Vagina (tissue), 2 donors: Measurements from ENCODE around the gene RASAL2. TPM values are rescaled to one million over a fixed set of nuclear protein-coding genes. Genes with fewer than 3 reads are reported as not detected.

ENCODE experiments used
- DNase-seq, 2 donors: peaks; one replicate each; pipeline ENCODE4 v3.0.0-alpha.2; 2017; ENCODE audit errors: extremely low spot score in 2 of 2
- H3K27ac ChIP-seq: fragments of 200-600 bp; sonication (generic); one replicate; pipeline ENCODE4 v1.5.1; 2019
- H3K27me3 ChIP-seq: fragments of 200-600 bp; sonication (generic); one replicate; pipeline ENCODE4 v1.5.1; 2019
- H3K36me3 ChIP-seq, 2 donors: fragments of 200-600 bp; sonication (generic); one replicate each; pipeline ENCODE4 v1.5.1; 2017 to 2019
- H3K4me1 ChIP-seq: fragments of 200-600 bp; sonication (generic); one replicate; pipeline ENCODE4 v1.5.1; 2019
- H3K4me3 ChIP-seq, 2 donors: fragments of 200-600 bp; sonication (generic); 1 replicate in 1 of 2; 2 replicates in 1 of 2; pipeline ENCODE4 v1.5.1; 2016 to 2019
- H3K9me3 ChIP-seq: fragments of 200-600 bp; sonication (generic); one replicate; pipeline ENCODE4 v1.5.1; 2019
- POLR2A ChIP-seq, 2 donors: fragments of 450-650 bp; IDR thresholded peaks; one replicate each; pipeline ENCODE4 v1.6.1; 2017; ENCODE audit warnings: antibody characterized with exemption in 2 of 2, mild to moderate bottlenecking in 2 of 2, moderate library complexity in 2 of 2
- POLR2AphosphoS5 ChIP-seq, 2 donors: sonication (generic); formaldehyde crosslinking; IDR thresholded peaks; one replicate each; pipeline ENCODE4 v1.9.0; 2017; ENCODE audit warnings: antibody characterized with exemption in 2 of 2, mild to moderate bottlenecking in 2 of 2, low read depth in 1 of 2; ENCODE audit not compliant: insufficient read depth in 1 of 2
- intact Hi-C: fragments of 100-400 bp; cut with DNase I; formaldehyde crosslinking; loops from one replicate; pipeline ENCODE4 v1.15.1; 2023
- total RNA-seq: library from RNA; depleted of rRNA; stranded (reverse); fragments of >200 nt; gene quantifications from one replicate; pipeline ENCODE4 v1.2.3, GENCODE V29; 2016
- TF ChIP-seq, protein P1 (sequence below), 3 experiments: fragments of 450-650 bp in 2 of 3; fragments of 200-600 bp in 1 of 3; sonication (generic) in 1 of 3; IDR thresholded peaks; one replicate each; pipeline ENCODE4 v1.5.1; 2017 to 2019; ENCODE audit warnings: antibody characterized with exemption in 3 of 3, mild to moderate bottlenecking in 2 of 3, moderate library complexity in 2 of 3

The RASAL2 gene
- total RNA-seq, 1 donor from 2014 or later = 25.5 TPM

DNA sequence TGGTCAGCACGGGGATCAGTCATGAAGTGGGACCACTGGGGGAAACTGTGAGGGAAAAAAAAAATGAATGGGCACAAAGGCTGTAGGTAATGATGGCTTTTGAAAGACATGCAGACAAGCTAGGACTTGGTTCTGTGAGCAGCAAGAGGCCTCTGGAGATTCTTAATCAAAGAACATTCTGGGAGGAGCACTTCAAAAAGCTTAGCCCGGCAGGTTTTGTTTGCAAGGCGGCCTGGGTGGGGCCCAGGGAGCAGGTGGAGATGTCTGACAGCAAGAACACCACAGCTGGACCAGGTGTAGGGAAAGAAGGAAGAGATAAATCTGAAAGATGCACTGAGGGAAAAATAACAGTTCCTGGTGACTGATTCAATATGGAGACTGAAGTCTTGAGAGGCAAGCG, 425.0 kb downstream of the RASAL2 start:
- Histone ChIP-seq H3K4me1 (no peaks in the 10 kb centered on the region), H3K36me3 (no peaks in the 10 kb centered on the region), H3K4me3 (no peak overlapping the region), H3K27me3 (no peaks in the 10 kb centered on the region), H3K27ac (no peak overlapping the region), H3K9me3 (no peaks in the 10 kb centered on the region)
- no peak for DNase-seq
- TF ChIP-seq, protein P1, sequence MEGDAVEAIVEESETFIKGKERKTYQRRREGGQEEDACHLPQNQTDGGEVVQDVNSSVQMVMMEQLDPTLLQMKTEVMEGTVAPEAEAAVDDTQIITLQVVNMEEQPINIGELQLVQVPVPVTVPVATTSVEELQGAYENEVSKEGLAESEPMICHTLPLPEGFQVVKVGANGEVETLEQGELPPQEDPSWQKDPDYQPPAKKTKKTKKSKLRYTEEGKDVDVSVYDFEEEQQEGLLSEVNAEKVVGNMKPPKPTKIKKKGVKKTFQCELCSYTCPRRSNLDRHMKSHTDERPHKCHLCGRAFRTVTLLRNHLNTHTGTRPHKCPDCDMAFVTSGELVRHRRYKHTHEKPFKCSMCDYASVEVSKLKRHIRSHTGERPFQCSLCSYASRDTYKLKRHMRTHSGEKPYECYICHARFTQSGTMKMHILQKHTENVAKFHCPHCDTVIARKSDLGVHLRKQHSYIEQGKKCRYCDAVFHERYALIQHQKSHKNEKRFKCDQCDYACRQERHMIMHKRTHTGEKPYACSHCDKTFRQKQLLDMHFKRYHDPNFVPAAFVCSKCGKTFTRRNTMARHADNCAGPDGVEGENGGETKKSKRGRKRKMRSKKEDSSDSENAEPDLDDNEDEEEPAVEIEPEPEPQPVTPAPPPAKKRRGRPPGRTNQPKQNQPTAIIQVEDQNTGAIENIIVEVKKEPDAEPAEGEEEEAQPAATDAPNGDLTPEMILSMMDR (IDR thresholded peaks at IDR 0.05) = no peak
- no peak for TF ChIP-seq POLR2AphosphoS5 (IDR thresholded peaks at IDR 0.05; ENCODE audit: insufficient read depth in 1 of 2, low read depth in 1 of 2)
- no peak for TF ChIP-seq POLR2A (IDR thresholded peaks at IDR 0.05)
- intact Hi-C loops = loop anchor here (10.0 kb wide), 1 partner anchor 504 kb away; no protein-coding TSS in a partner anchor

DNA sequence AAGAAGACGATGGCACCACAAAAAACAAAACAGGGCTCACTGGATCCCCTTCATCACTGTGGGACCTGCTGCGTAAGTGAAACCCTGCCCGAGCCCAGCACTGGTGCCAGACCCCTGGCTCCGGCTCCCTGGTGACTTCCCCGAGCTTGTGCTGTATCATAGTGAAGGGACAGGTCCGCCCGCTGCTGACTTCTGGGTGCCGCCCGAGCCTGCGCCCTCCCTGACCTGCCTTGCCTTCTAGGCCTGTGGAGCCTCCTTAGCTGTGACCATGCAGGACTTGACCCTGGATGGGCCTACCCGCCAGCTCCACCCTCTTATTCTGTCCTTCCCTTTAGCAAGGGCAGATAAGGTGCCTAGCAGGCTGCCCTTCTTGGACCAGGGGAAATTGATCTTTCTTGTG, 426.9 kb downstream of the RASAL2 start:
- DNase-seq = no peak
- intact Hi-C loops = no loop called here

DNA sequence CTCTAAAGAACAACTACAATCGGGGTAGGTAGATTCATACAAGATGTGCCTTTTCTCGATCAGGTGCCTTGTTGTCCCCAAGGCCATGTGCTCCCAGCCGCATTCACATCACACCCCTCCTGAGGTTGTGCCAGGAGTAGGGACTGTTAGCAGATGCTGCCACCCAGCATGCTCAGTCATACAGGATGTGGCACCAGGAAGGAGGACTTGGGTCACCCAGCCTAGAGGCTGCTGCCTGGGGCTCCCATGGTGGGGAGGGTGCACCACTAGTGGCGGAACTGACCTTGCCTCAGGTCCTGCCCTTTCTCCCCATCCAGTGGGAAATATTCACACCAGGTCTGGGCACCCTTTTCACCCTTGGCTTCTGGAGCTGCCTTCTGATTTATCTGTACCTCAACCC, 427.3 kb downstream of the RASAL2 start:
- H3K4me1 ChIP-seq = no peaks in the 10 kb centered on the region
- no peaks in the 10 kb centered on the region for H3K9me3 ChIP-seq
- intact Hi-C loops = no loop called here
- H3K4me3 ChIP-seq = no peak overlapping the region
- H3K27me3 ChIP-seq = no peaks in the 10 kb centered on the region
- TF ChIP-seq POLR2A (IDR thresholded peaks at IDR 0.05) (no peak), POLR2AphosphoS5 (IDR thresholded peaks at IDR 0.05; ENCODE audit: insufficient read depth in 1 of 2, low read depth in 1 of 2) (no peak)
- TF ChIP-seq, protein P1 (IDR thresholded peaks at IDR 0.05) = no peak
- no peak overlapping the region for H3K27ac ChIP-seq
- no peaks in the 10 kb centered on the region for H3K36me3 ChIP-seq
- no peak for DNase-seq

More for the DNA sequence above, 426.9 kb downstream of the RASAL2 start:
- no peaks in the 10 kb centered on the region for H3K9me3 ChIP-seq
- H3K27ac ChIP-seq = no peak overlapping the region
- H3K27me3 ChIP-seq = no peaks in the 10 kb centered on the region
- TF ChIP-seq POLR2A (IDR thresholded peaks at IDR 0.05) = no peak
- TF ChIP-seq, protein P1 (IDR thresholded peaks at IDR 0.05) = no peak
- no peak for TF ChIP-seq POLR2AphosphoS5 (IDR thresholded peaks at IDR 0.05; ENCODE audit: insufficient read depth in 1 of 2, low read depth in 1 of 2)
- no peak overlapping the region for H3K4me3 ChIP-seq
- H3K36me3 ChIP-seq = no peaks in the 10 kb centered on the region
- H3K4me1 ChIP-seq = no peaks in the 10 kb centered on the region

DNA sequence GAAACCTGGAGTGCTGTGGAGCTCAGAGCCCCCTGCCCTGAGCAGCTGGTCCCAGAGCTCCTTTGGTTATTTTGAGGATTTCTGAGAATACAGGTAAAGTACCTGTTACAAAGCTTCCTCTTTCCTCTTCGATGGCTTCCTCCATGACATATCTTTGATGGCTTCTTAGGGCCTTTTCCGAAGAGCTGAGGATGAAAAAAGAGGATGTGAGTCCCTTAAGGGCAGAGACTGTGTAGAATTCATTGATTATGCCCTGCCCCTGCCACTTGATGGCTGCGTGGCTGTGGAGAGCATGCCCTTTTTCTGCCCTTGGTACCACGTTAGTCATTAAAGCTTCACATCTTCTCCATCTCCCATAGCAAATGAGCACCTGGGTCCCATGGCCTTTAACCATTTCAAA, 433.2 kb downstream of the RASAL2 start:
- Histone ChIP-seq H3K27me3 (no peaks in the 10 kb centered on the region), H3K9me3 (no peaks in the 10 kb centered on the region), H3K4me1 (peaks cover 5% of the 10 kb centered on the region), H3K27ac (no peak overlapping the region), H3K36me3 (no peaks in the 10 kb centered on the region), H3K4me3 (no peak overlapping the region)
- TF ChIP-seq, protein P1 (IDR thresholded peaks at IDR 0.05) = no peak
- TF ChIP-seq POLR2AphosphoS5 (IDR thresholded peaks at IDR 0.05; ENCODE audit: insufficient read depth in 1 of 2, low read depth in 1 of 2) = no peak
- no peak for TF ChIP-seq POLR2A (IDR thresholded peaks at IDR 0.05)
- no peak for DNase-seq
- intact Hi-C loops = no loop called here

DNA sequence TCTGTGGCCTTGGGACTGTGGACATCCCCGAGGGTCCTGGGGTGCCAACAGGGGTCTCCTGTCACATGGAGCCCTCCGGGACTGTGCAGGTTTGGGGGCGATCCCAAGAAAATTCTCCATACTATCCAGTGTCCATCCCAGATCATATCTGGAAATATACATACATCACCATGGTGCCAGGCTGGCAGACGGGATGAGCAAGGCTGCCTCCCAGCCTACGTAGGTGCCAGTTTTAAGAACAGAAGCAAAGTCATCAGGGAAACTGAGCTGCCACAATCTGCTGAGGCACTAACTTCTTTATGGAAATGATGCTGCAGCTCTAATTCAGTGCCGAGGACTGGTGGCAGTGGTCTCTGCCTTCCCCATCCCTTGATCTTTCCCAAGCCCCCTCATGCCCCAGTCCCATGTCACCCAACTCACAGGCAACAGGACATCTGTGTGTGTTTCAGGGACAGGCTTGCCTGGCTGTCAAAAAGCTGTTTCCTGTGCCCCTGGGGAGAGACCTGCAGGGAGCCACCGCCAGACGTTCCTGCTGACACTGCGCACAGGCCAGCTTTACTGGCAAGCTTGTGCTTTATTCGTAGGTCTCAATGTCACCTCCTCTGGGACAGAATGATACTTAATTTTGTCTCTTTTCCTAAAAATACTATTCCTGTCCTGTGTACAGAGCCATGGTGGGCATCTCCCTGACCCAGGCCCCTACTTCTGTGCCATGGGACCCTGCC, 434.5 kb downstream of the RASAL2 start:
- H3K4me1 ChIP-seq = peaks cover 10% of the 10 kb centered on the region
- H3K36me3 ChIP-seq = no peaks in the 10 kb centered on the region
- intact Hi-C loops = no loop called here
- no peak overlapping the region for H3K4me3 ChIP-seq
- no peaks in the 10 kb centered on the region for H3K9me3 ChIP-seq
- DNase-seq = no peak
- TF ChIP-seq POLR2AphosphoS5 (IDR thresholded peaks at IDR 0.05; ENCODE audit: insufficient read depth in 1 of 2, low read depth in 1 of 2) (no peak), POLR2A (IDR thresholded peaks at IDR 0.05) (no peak)
- TF ChIP-seq, protein P1 (IDR thresholded peaks at IDR 0.05) = no peak
- H3K27me3 ChIP-seq = no peaks in the 10 kb centered on the region
- no peak overlapping the region for H3K27ac ChIP-seq
